IPS DF 6.9 (cell line): ENCODE measurements around the gene SNPH.

Source experiments
- DNase-seq: peaks from one replicate; pipeline ENCODE4 v3.0.0-alpha.2; 2013; ENCODE audit warnings: low read depth, low spot score
- H3K27ac ChIP-seq: one replicate; pipeline ENCODE4 v1.5.1; 2013; ENCODE audit warnings: low read length, control low read depth
- H3K27me3 ChIP-seq: 2 replicates; pipeline ENCODE4 v1.6.1; 2013; ENCODE audit warnings: mild to moderate bottlenecking, low read length; ENCODE audit not compliant: control insufficient read depth, insufficient read depth
- H3K36me3 ChIP-seq: 2 replicates; pipeline ENCODE4 v1.6.1; 2013; ENCODE audit warnings: low read length; ENCODE audit not compliant: control insufficient read depth, insufficient read depth
- H3K4me1 ChIP-seq: 2 replicates; pipeline ENCODE4 v1.6.1; 2013; ENCODE audit warnings: low read length; ENCODE audit not compliant: control insufficient read depth, insufficient read depth
- H3K4me3 ChIP-seq: 2 replicates; pipeline ENCODE4 v1.5.1; 2013; ENCODE audit warnings: mild to moderate bottlenecking, low read length
- H3K9me3 ChIP-seq: 2 replicates; pipeline ENCODE4 v1.6.1; 2013; ENCODE audit warnings: low read length, inconsistent platforms; ENCODE audit not compliant: control insufficient read depth, insufficient read depth
- WGBS: extraction: QIAGEN DNeasy Blood & Tissue Kit; methylation state at CpG from one replicate; pipeline ENCODE4 v1.1.7; 2013; ENCODE audit warnings: mixed read lengths, missing lambda C conversion rate; ENCODE audit not compliant: insufficient read length, insufficient coverage; 5-methylcytosine and 5-hydroxymethylcytosine counted together

The SNPH gene

DNA sequence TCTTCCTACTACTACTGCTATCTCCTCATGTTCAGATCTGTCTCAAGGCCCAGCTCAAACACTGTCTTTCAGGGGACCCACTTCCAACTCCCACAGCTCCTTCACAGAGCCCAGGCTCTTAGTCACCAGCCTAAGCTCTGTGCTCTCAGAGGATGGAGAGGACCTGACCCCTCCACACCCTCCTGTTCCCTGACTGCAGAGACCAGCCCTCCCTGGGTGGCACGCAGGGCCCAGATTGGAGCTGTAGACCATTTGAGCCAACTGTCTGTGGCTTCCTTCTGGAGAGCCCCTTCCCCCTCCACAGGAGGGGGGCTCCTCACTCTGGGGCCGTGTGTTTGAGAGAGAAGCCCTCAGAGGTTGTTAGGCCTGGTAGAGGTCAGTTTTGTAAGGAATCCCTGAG is 9.8 kb downstream of the SNPH start:
- Histone ChIP-seq H3K27me3 (no peaks in the 10 kb centered on the region), H3K4me1 (no peaks in the 10 kb centered on the region), H3K36me3 (no peaks in the 10 kb centered on the region), H3K9me3 (no peaks in the 10 kb centered on the region), H3K27ac (no peak overlapping the region), H3K4me3 (no peak overlapping the region)
- no peak for DNase-seq
- whole genome bisulfite sequencing: no CpG with 5 or more reads among the region's 2 CpGs

DNA sequence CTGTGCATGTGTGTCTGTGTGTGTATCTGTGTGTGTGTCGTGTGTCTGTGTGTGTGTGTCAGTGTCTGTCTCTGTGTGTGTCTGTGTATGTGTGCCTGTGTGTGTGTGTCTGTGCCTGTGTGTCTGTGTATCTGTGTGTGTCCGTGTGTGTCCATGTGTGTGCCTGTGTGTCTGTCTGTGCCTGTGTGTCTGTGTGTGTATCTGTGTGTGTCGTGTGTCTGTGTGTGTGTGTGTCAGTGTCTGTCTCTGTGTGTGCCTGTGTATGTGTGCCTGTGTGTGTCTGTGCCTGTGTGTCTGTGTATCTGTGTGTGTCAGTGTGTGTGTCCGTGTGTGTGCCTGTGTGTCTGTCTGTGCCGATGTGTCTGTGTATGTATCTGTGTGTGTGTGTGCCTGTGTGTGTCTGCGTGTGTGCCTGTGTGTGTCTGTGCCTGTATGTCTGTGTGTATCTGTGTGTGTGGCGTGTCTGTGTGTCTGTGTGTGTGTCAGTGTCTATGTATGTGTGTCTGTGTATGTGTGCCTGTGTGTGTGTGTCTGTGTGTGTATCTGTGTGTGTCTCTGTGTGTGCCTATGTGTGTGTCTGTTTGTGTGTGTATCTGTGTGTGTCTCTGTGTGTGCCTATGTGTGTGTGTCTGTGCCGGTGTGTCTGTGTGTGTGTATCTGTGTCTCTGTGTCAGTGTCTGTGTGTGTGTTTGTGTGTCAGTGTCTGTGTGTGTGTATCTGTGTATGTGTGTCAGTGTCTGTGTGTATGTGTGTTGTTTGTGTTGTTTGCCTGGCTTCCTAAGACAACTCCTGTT is 11.6 kb downstream of the SNPH start:
- Histone ChIP-seq H3K4me3 (no peak overlapping the region), H3K27me3 (no peaks in the 10 kb centered on the region), H3K9me3 (no peaks in the 10 kb centered on the region), H3K36me3 (no peaks in the 10 kb centered on the region), H3K4me1 (no peaks in the 10 kb centered on the region), H3K27ac (no peak overlapping the region)
- no peak for DNase-seq
- no CpG with 5 or more reads among the region's 8 CpGs for WGBS

GRCh38 chr20:1278993-1279392 is 12.9 kb downstream of the SNPH start:
- Histone ChIP-seq H3K4me1 (no peaks in the 10 kb centered on the region), H3K36me3 (no peaks in the 10 kb centered on the region), H3K4me3 (no peak overlapping the region), H3K27ac (no peak overlapping the region), H3K9me3 (no peaks in the 10 kb centered on the region), H3K27me3 (no peaks in the 10 kb centered on the region)
- no CpG with 5 or more reads among the region's 4 CpGs for WGBS
- no peak for DNase-seq

- no CpG with 5 or more reads among the region's 6 CpGs for WGBS
- DNase-seq: no peak
- Histone ChIP-seq H3K27ac (no peak overlapping the region), H3K27me3 (no peaks in the 10 kb centered on the region), H3K36me3 (no peaks in the 10 kb centered on the region), H3K4me1 (no peaks in the 10 kb centered on the region), H3K9me3 (no peaks in the 10 kb centered on the region), H3K4me3 (no peak overlapping the region)
These were observed 14.4 kb downstream of the SNPH start for GRCh38 chr20:1280195-1281102.

- no peak for DNase-seq
- no peaks in the 10 kb centered on the region for H3K27me3 ChIP-seq
- H3K4me1 ChIP-seq: no peaks in the 10 kb centered on the region
- no peaks in the 10 kb centered on the region for H3K36me3 ChIP-seq
- H3K4me3 ChIP-seq: no peak overlapping the region
- no peaks in the 10 kb centered on the region for H3K9me3 ChIP-seq
- H3K27ac ChIP-seq: no peak overlapping the region
- no CpG with 5 or more reads among the region's 7 CpGs for WGBS
These were observed 15.4 kb downstream of the SNPH start for GRCh38 chr20:1281279-1282057.

- H3K27me3 ChIP-seq: no peaks in the 10 kb centered on the region
- H3K4me3 ChIP-seq: no peak overlapping the region
- H3K9me3 ChIP-seq: no peaks in the 10 kb centered on the region
- WGBS: no CpG with 5 or more reads among the region's 3 CpGs
- H3K4me1 ChIP-seq: no peaks in the 10 kb centered on the region; the same call in 1 of the 2 replicates
- no peak overlapping the region for H3K27ac ChIP-seq
- no peak for DNase-seq
- no peaks in the 10 kb centered on the region for H3K36me3 ChIP-seq
These were observed 16.9 kb downstream of the SNPH start for GRCh38 chr20:1282966-1283365.

DNA sequence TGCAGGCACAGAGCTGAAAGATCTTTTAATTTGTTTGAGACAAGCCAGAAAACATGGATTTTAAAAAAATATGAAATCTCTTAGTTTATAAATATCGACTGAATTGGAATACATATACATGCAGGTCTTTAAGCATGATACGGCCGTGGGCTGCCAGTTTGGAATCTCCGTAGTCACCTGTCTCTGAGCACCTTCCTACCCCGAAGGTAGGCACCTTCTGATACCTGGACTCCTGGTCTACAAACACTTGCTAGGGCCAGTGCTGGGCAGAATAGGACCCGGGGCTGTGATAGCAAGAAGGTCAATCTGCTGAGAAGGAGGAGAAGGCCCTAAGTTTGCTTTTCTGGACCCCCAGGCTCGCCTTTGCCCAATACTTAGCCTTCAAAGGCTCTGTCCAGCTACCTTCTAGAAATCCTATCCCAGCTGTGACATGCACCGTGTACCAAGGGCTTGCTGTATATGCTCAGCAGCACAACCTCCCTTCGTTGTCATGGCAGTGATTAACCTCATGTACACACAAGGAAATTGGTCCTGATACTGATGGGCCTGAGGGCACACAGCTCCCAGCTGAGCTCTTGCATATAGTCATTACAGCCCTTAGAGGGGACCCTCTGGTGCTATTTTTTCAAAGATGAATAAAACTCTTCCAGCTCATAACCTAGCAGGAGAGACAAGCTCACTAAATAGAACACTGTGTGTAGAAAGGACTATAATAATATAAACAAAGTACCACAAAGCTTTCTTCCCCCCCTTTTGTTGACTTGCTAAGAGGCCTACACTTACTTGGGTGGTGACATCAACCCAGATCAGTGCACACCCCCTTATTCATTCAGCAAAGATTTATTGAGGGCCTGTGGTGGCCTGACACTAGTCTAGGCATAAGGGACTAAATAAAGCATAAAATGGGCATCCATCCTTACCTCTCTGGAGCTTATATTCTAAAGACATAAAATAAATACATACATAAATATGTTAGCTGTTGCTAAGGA is 17.7 kb downstream of the SNPH start:
- Histone ChIP-seq H3K27ac (no peak overlapping the region), H3K9me3 (no peaks in the 10 kb centered on the region), H3K4me3 (no peak overlapping the region), H3K27me3 (no peaks in the 10 kb centered on the region), H3K4me1 (no peaks in the 10 kb centered on the region; the same call in 1 of the 2 replicates), H3K36me3 (no peaks in the 10 kb centered on the region)
- no CpG with 5 or more reads among the region's 9 CpGs for WGBS
- no peak for DNase-seq

- H3K36me3 ChIP-seq: no peaks in the 10 kb centered on the region
- no CpG with 5 or more reads among the region's 9 CpGs for WGBS
- no peak for DNase-seq
- no peak overlapping the region for H3K4me3 ChIP-seq
- H3K27me3 ChIP-seq: no peaks in the 10 kb centered on the region
- no peak overlapping the region for H3K27ac ChIP-seq
- no peaks in the 10 kb centered on the region for H3K9me3 ChIP-seq
- H3K4me1 ChIP-seq: no peaks in the 10 kb centered on the region; the same call in 1 of the 2 replicates
These were observed 20.4 kb downstream of the SNPH start for GRCh38 chr20:1286267-1287024.

- Histone ChIP-seq H3K27me3 (no peaks in the 10 kb centered on the region), H3K4me1 (no peaks in the 10 kb centered on the region; the same call in 1 of the 2 replicates), H3K9me3 (no peaks in the 10 kb centered on the region), H3K4me3 (no peak overlapping the region), H3K27ac (no peak overlapping the region), H3K36me3 (no peaks in the 10 kb centered on the region)
- WGBS: no CpG with 5 or more reads among the region's 1 CpG
- no peak for DNase-seq
These were observed 21.2 kb downstream of the SNPH start for GRCh38 chr20:1287306-1287705.
